RWPE1 (cell line): ENCODE measurements around the gene PITPNM3.
A peak's percentile ranks its signal among the peaks of the same experiment; 100 is the strongest.

Experiments used
- CTCF ChIA-PET: fragments of 350-600 bp; sonication (Branson Sonifier 250); formaldehyde crosslinking; extraction: SDS; loops from one replicate; lab custom pipeline; 2021; lab: Yijun Ruan, JAX
- POLR2A ChIA-PET: fragments of 400-600 bp; formaldehyde crosslinking; extraction: SDS; loops from one replicate; lab custom pipeline; 2020; ENCODE audit warnings: antibody characterized with exemption; ENCODE audit not compliant: low non-redundant PET; lab: Yijun Ruan, JAX
- DNase-seq: peaks from one replicate; pipeline ENCODE4 v3.0.0; 2012; ENCODE audit warnings: low spot score
- H3K27ac ChIP-seq: fragments of 450-650 bp; 2 replicates; pipeline ENCODE4 v1.5.1; 2017
- CTCF ChIP-seq: fragments of 450-650 bp; conservative IDR thresholded peaks from 2 replicates; pipeline ENCODE4 v1.5.1; 2017; ENCODE audit warnings: low read depth, mild to moderate bottlenecking

PITPNM3 gene

GRCh38 chr17:6496640-6497441 lies 59.5 kb downstream of the PITPNM3 start:
- H3K27ac ChIP-seq: peak overlapping the region; percentile 67
- ChIA-PET CTCF (interaction anchor here (1.5 kb wide), 1 partner anchor 24 kb away, joined by 3 read pairs; no protein-coding TSS in a partner anchor), POLR2A (interaction anchor here (1.2 kb wide), 1 partner anchor 120 kb away, joined by 4 read pairs; no protein-coding TSS in a partner anchor)

GRCh38 chr17:6496116-6496481 lies 60.3 kb downstream of the PITPNM3 start:
- no peak for TF ChIP-seq CTCF
- no peak for DNase-seq

More at GRCh38 chr17:6496640-6497441, 59.5 kb downstream of the PITPNM3 start:
- TF ChIP-seq CTCF: no peak
- no peak for DNase-seq

GRCh38 chr17:6495450-6496115 lies 60.8 kb downstream of the PITPNM3 start:
- ChIA-PET CTCF (interaction anchor here (0.6 kb wide), 2 partner anchors 12 to 1094 kb away, joined by 3 read pairs; no protein-coding TSS in a partner anchor), POLR2A (no interaction called here)
- no peak for DNase-seq
- TF ChIP-seq CTCF: no peak
- H3K27ac ChIP-seq: peak overlapping the region; percentile 67

More at GRCh38 chr17:6496116-6496481, 60.3 kb downstream of the PITPNM3 start:
- ChIA-PET POLR2A (no interaction called here), CTCF (no interaction called here)
- H3K27ac ChIP-seq: peak overlapping the region; percentile 67

- ChIA-PET POLR2A (no interaction called here), CTCF (no interaction called here)
- no peak for TF ChIP-seq CTCF
- peak overlapping the region; percentile 77 for H3K27ac ChIP-seq
- no peak for DNase-seq
Observed at GRCh38 chr17:6494239-6494941, 62.0 kb downstream of the PITPNM3 start.

GRCh38 chr17:6492892-6493674 lies 63.3 kb downstream of the PITPNM3 start:
- H3K27ac ChIP-seq: peak overlapping the region; percentile 77
- ChIA-PET CTCF (no interaction called here), POLR2A (no interaction called here)
- TF ChIP-seq CTCF: no peak
- DNase-seq: no peak
